Fibroblast of lung (primary cell): ENCODE results near the gene APBB1IP. TPM values are rescaled to one million over a fixed set of nuclear protein-coding genes. Genes with fewer than 3 reads are reported as not detected.
A peak's percentile ranks its signal among the peaks of the same experiment; 100 is the strongest.

Source experiments
- DNase-seq, 2 donors: peaks; one replicate each; pipeline versions ENCODE4 v3.0.0 to v3.0.0-alpha.2; 2010; ENCODE audit warnings: low read depth in 2 of 2
- H2AFZ ChIP-seq: 2 replicates; pipeline ENCODE4 v1.5.1; 2012; ENCODE audit warnings: low read length, control low read depth, inconsistent platforms
- H3K27ac ChIP-seq: 2 replicates; pipeline ENCODE4 v1.5.1; 2011; ENCODE audit warnings: low read length, control low read depth; ENCODE audit not compliant: insufficient read depth
- H3K27me3 ChIP-seq: 2 replicates; pipeline ENCODE4 v1.5.1; 2011; ENCODE audit warnings: mild to moderate bottlenecking, low read length; ENCODE audit not compliant: control insufficient read depth, insufficient read depth
- H3K36me3 ChIP-seq: 2 replicates; pipeline ENCODE4 v1.5.1; 2011; ENCODE audit warnings: low read length; ENCODE audit not compliant: control insufficient read depth, insufficient read depth
- H3K4me1 ChIP-seq: 2 replicates; pipeline ENCODE4 v1.5.1; 2011; ENCODE audit warnings: low read length; ENCODE audit not compliant: control insufficient read depth, insufficient read depth; ENCODE audit errors: extremely low read depth
- H3K4me2 ChIP-seq: 2 replicates; pipeline ENCODE4 v1.5.1; 2011; ENCODE audit warnings: low read length, control low read depth; ENCODE audit not compliant: insufficient read depth; ENCODE audit errors: extremely low read depth
- H3K4me3 ChIP-seq, 4 experiments: fragments of 200-600 bp in 1 of 4; sonication (generic) in 1 of 4; replicated peaks in 1 of 4; 2 replicates each; pipeline ENCODE4 v1.5.1; 2011 to 2016; ENCODE audit warnings: low read length in 4 of 4, low read depth in 3 of 4, mild to moderate bottlenecking in 3 of 4, control low read depth in 2 of 4, inconsistent platforms in 1 of 4, mixed read lengths in 1 of 4; ENCODE audit not compliant: insufficient read depth in 1 of 4; ENCODE audit errors: control extremely low read depth in 1 of 4
- H3K79me2 ChIP-seq: 2 replicates; pipeline ENCODE4 v1.5.1; 2012; ENCODE audit warnings: mild to moderate bottlenecking, low read length, inconsistent platforms; ENCODE audit not compliant: control insufficient read depth, insufficient read depth
- H3K9ac ChIP-seq: 2 replicates; pipeline ENCODE4 v1.5.1; 2011; ENCODE audit warnings: mild to moderate bottlenecking, low read length, control low read depth; ENCODE audit not compliant: insufficient read depth
- H3K9me3 ChIP-seq: 2 replicates; pipeline ENCODE4 v1.5.1; 2012; ENCODE audit warnings: low read depth, low read length; ENCODE audit not compliant: control insufficient read depth, insufficient read depth
- H4K20me1 ChIP-seq: 2 replicates; pipeline ENCODE4 v1.5.1; 2011; ENCODE audit warnings: low read length; ENCODE audit not compliant: control insufficient read depth, insufficient read depth; ENCODE audit errors: extremely low read depth
- CTCF ChIP-seq, 2 donors: IDR thresholded peaks in 1 of 2; conservative IDR thresholded peaks in 1 of 2; 1 replicate in 1 of 2; 2 replicates in 1 of 2; pipeline ENCODE4 v1.5.1; 2011 to 2012; ENCODE audit warnings: low read length in 2 of 2, control low read depth in 1 of 2, inconsistent platforms in 1 of 2, low read depth in 1 of 2, mild to moderate bottlenecking in 1 of 2
- EZH2 ChIP-seq: IDR thresholded peaks from 2 replicates; pipeline ENCODE4 v1.5.1; 2012; ENCODE audit warnings: low read length, control low read depth, mild to moderate bottlenecking; ENCODE audit errors: missing control alignments
- polyA plus RNA-seq, 2 donors: library from polyadenylated mRNA; depleted of rRNA in 1 of 2; stranded (reverse) in 1 of 2; unstranded in 1 of 2; fragments of >200 nt; gene quantifications; 2 replicates each; pipeline ENCODE4 v1.2.1, GENCODE V29; 2011 to 2012; ENCODE audit warnings: missing spikeins in 1 of 2
- total RNA-seq: library from RNA; depleted of rRNA; stranded (reverse); fragments of >200 nt; gene quantifications from 2 replicates; pipeline ENCODE4 v1.2.1, GENCODE V29; 2014

APBB1IP gene
- total and polyA plus RNA-seq, 2 donors (not counting 1 experiment from before 2014, with no cell fraction given), result 1.5 TPM

- Histone ChIP-seq H2AFZ (no peak overlapping the region), H3K4me3 (no peak overlapping the region), H4K20me1 (no peaks in the 10 kb centered on the region), H3K4me1 (peaks cover 3% of the 10 kb centered on the region), H3K27me3 (no peaks in the 10 kb centered on the region), H3K27ac (no peak overlapping the region), H3K9me3 (no peaks in the 10 kb centered on the region), H3K4me2 (no peak overlapping the region), H3K79me2 (no peaks in the 10 kb centered on the region), H3K36me3 (no peaks in the 10 kb centered on the region), H3K9ac (no peak overlapping the region)
- DNase-seq, result no peak
- TF ChIP-seq CTCF (conservative IDR thresholded peaks at IDR 0.05 in 1 of 2, IDR thresholded peaks at IDR 0.05 in 1 of 2; ENCODE audit: low read depth in 1 of 2, low read length in 2 of 2) (no peak), EZH2 (no peak)
Measured at GRCh38 chr10:26481914-26482550, 43.9 kb downstream of the APBB1IP start.

GRCh38 chr10:26483554-26483953, 45.4 kb downstream of the APBB1IP start:
- Histone ChIP-seq H3K4me3 (no peak overlapping the region), H3K4me1 (peaks cover 3% of the 10 kb centered on the region), H3K4me2 (no peak overlapping the region), H2AFZ (no peak overlapping the region), H3K9me3 (no peaks in the 10 kb centered on the region), H3K36me3 (no peaks in the 10 kb centered on the region), H4K20me1 (no peaks in the 10 kb centered on the region), H3K27ac (no peak overlapping the region), H3K9ac (no peak overlapping the region), H3K79me2 (no peaks in the 10 kb centered on the region), H3K27me3 (no peaks in the 10 kb centered on the region)
- DNase-seq, result peak in 1 of 2 donors; percentile 19
- TF ChIP-seq EZH2 (no peak), CTCF (conservative IDR thresholded peaks at IDR 0.05 in 1 of 2, IDR thresholded peaks at IDR 0.05 in 1 of 2; ENCODE audit: low read depth in 1 of 2, low read length in 2 of 2) (no peak)

- Histone ChIP-seq H3K4me2 (no peak overlapping the region), H4K20me1 (no peaks in the 10 kb centered on the region), H3K9ac (no peak overlapping the region), H3K4me1 (peaks cover 3% of the 10 kb centered on the region), H3K27me3 (no peaks in the 10 kb centered on the region), H3K36me3 (no peaks in the 10 kb centered on the region), H3K27ac (peak overlapping the region; percentile 58), H3K79me2 (no peaks in the 10 kb centered on the region), H3K9me3 (no peaks in the 10 kb centered on the region), H2AFZ (peak overlapping the region; percentile 17), H3K4me3 (no peak overlapping the region)
- DNase-seq, result peak; percentile 4 to 80
- no peak for TF ChIP-seq EZH2
Measured at GRCh38 chr10:26485150-26485941, 47.2 kb downstream of the APBB1IP start.
